ENCODE data around the gene RFESD.

- TF ChIP-seq CTCF (conservative IDR thresholded peaks at IDR 0.05; ENCODE audit: low read depth, low read length) (no peak), POLR2A (IDR thresholded peaks at IDR 0.05; ENCODE audit: low read depth, low read length) (no peak), FOS (IDR thresholded peaks at IDR 0.05; ENCODE audit: low read depth, low read length) (no peak), RAD21 (IDR thresholded peaks at IDR 0.05; ENCODE audit: low read length) (no peak), NFE2L2 (IDR thresholded peaks at IDR 0.05; ENCODE audit: low read depth, low read length) (no peak)
Observed at GRCh38 chr5:95671826-95672225, 25.2 kb downstream of the RFESD start.

Data from IMR-90 (cell line).